ENCODE data around the gene HOXB5.

Gene HOXB5

DNA sequence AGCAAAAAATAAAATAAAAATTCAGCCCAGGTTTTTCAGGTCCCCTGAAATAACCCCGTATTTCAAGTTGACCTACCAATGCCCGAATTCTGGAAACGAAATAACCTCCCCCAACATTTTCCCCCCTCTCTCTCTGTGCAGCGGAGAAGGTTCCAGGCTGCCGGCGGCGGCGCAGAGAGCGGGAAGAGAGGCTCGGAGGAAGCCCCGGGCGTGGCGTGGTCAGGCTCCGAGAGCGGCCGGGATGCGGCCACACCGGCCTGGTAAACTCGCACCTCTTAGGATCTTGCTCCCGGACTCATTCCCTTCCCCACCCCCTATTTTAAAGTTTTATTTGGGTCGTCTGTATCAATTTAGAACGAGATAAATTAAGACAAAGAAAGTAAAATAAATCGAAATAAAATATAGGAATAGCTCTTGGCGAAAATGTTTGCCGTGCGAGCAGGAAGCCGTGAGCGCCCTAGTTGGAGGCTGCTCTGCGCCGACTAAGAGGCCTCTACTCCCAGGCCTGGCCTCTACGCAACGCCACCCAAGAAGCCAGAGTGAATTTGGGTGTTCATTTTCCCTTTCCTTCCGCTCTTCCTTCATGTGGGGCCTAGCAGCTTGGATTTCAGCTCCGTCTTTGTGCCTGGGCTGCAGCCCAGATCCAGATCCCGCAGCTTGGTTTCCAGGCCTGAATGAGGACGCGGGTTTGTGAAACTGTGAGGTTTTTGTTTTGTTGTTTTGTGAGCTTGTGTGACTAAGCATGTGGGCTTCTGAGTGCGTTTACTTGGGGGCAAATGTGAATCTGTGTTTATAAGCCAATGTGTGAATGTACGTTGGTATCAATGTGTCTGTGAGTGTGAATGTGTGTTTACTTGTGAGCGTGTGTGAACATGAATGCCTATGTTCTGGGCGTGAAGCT lies 12.7 kb upstream of the HOXB5 start:
- TF ChIP-seq SIN3A (IDR thresholded peaks at IDR 0.05; ENCODE audit: borderline replicate concordance, insufficient read depth, low read length) (no peak), FOXP2 (optimal IDR thresholded peaks at IDR 0.05; ENCODE audit: borderline replicate concordance, extremely low read depth, extremely low read length, insufficient read depth) (no peak), TAF1 (IDR thresholded peaks at IDR 0.05; ENCODE audit: borderline replicate concordance, insufficient read depth, low read length) (no peak), POLR2AphosphoS5 (IDR thresholded peaks at IDR 0.05; ENCODE audit: low read depth, low read length) (no peak)
- TF ChIP-seq, protein P1, sequence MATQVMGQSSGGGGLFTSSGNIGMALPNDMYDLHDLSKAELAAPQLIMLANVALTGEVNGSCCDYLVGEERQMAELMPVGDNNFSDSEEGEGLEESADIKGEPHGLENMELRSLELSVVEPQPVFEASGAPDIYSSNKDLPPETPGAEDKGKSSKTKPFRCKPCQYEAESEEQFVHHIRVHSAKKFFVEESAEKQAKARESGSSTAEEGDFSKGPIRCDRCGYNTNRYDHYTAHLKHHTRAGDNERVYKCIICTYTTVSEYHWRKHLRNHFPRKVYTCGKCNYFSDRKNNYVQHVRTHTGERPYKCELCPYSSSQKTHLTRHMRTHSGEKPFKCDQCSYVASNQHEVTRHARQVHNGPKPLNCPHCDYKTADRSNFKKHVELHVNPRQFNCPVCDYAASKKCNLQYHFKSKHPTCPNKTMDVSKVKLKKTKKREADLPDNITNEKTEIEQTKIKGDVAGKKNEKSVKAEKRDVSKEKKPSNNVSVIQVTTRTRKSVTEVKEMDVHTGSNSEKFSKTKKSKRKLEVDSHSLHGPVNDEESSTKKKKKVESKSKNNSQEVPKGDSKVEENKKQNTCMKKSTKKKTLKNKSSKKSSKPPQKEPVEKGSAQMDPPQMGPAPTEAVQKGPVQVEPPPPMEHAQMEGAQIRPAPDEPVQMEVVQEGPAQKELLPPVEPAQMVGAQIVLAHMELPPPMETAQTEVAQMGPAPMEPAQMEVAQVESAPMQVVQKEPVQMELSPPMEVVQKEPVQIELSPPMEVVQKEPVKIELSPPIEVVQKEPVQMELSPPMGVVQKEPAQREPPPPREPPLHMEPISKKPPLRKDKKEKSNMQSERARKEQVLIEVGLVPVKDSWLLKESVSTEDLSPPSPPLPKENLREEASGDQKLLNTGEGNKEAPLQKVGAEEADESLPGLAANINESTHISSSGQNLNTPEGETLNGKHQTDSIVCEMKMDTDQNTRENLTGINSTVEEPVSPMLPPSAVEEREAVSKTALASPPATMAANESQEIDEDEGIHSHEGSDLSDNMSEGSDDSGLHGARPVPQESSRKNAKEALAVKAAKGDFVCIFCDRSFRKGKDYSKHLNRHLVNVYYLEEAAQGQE (IDR thresholded peaks at IDR 0.05; ENCODE audit: insufficient read depth in 1 of 2, low read depth in 2 of 2, low read length in 2 of 2), result no peak

DNA sequence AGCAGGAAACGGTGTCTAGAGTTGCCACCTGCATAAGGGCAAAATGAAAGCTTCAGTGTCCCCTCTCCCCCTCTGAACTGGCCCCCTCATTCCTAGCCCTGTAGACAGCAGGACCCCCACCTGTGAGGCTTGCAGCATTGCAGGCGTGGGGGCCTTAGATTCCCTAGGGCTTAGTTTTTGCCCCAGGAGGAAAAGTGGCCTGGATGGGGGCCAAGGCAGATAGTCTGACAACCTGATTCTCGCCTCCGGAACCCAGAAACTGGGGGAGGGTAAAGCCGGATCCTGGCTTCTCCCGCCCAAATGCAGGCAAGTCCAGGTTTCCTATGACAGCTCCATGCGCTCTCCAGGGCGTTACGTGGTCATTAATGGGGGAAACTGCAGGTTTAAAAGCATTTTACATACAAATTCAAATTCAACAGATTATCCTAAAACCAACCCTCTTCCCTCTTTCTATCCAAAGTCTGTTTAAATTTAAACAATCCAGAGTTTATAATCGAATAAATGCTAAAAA lies 11.9 kb upstream of the HOXB5 start:
- TF ChIP-seq, protein P1 (IDR thresholded peaks at IDR 0.05; ENCODE audit: insufficient read depth in 1 of 2, low read depth in 2 of 2, low read length in 2 of 2), result no peak
- TF ChIP-seq POLR2AphosphoS5 (IDR thresholded peaks at IDR 0.05; ENCODE audit: low read depth, low read length) (no peak), SIN3A (IDR thresholded peaks at IDR 0.05; ENCODE audit: borderline replicate concordance, insufficient read depth, low read length) (no peak), FOXP2 (optimal IDR thresholded peaks at IDR 0.05; ENCODE audit: borderline replicate concordance, extremely low read depth, extremely low read length, insufficient read depth) (no peak), TAF1 (IDR thresholded peaks at IDR 0.05; ENCODE audit: borderline replicate concordance, insufficient read depth, low read length) (no peak)

DNA sequence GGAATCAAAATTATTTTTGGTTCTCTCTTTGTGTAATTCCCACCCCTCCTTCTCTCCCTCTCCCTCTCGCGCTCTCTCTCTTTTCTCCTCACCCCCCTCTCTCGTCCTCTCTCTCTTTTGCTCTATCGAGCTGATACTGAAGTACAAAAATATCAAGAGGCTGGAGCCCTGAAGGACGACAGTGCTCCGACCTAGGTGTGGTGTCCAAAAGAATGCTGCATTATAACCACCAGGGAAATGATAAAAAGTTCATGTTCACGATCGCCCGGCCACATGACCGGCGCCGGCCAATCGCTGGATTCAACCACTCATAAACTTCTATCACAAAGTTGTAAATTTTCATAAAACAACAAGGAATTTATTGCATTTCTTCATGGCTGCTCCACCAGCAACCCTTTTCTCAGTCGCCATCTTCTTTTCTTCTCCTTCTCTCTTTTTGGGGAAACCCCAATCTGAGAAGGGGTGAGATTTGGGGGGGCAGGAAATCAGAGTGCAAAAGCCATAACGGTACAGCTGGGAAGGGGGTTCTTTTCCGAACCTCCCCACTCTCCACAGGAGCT lies 11.3 kb upstream of the HOXB5 start, which contains the start of gene HOXB6:
Gene HOXB6, minus strand, starts transcription at position 217 of the 560 bp plus-strand sequence. CDS start 6,836 bp downstream, outside the sequence.
- TF ChIP-seq TAF1 (IDR thresholded peaks at IDR 0.05; ENCODE audit: borderline replicate concordance, insufficient read depth, low read length) (no peak), POLR2AphosphoS5 (IDR thresholded peaks at IDR 0.05; ENCODE audit: low read depth, low read length) (no peak), SIN3A (IDR thresholded peaks at IDR 0.05; ENCODE audit: borderline replicate concordance, insufficient read depth, low read length) (no peak), FOXP2 (optimal IDR thresholded peaks at IDR 0.05; ENCODE audit: borderline replicate concordance, extremely low read depth, extremely low read length, insufficient read depth) (no peak)
- TF ChIP-seq, protein P1 (IDR thresholded peaks at IDR 0.05; ENCODE audit: insufficient read depth in 1 of 2, low read depth in 2 of 2, low read length in 2 of 2), result no peak

DNA sequence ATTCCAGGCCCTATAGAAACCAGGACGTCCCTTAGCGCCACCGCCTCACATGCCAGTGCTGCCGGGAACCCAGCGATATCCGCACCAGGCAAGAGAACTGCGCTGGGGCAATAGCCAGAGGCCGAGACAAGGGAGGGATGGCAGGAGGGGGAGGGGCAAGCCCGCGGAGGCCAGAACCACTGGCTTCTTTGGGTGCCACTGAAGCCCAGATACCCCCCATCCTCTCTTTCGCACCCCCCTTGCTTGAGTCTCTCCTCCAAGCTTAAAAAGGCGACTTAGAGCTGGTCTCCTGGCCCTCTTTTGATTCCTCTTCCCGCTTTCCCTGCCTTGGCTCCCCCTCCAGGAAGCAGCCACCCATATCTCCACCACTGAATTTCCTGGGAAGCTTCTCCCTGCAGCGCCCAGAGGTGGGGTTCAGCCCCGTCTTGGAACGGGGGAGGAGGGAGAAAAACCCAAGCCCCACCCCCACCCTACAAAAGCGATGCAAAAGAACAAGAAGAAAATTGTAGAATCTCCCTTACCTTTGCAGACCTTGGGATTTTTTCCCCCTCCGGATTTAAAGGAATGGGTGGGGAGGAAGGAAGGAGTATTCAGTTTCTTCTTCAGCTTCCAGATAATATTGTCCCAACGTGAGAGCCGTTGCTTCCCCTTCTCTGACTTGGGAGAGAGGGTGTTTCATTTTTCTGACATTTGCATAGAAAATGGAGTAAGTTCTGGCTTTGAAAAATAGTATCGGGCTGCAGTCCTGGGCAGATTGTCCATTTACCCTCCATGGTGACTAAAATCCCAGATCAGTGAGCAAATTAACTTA lies 10.6 kb upstream of the HOXB5 start:
- TF ChIP-seq SIN3A (IDR thresholded peaks at IDR 0.05; ENCODE audit: borderline replicate concordance, insufficient read depth, low read length) (no peak), FOXP2 (optimal IDR thresholded peaks at IDR 0.05; ENCODE audit: borderline replicate concordance, extremely low read depth, extremely low read length, insufficient read depth) (no peak), TAF1 (IDR thresholded peaks at IDR 0.05; ENCODE audit: borderline replicate concordance, insufficient read depth, low read length) (no peak), POLR2AphosphoS5 (IDR thresholded peaks at IDR 0.05; ENCODE audit: low read depth, low read length) (no peak)
- TF ChIP-seq, protein P1 (IDR thresholded peaks at IDR 0.05; ENCODE audit: insufficient read depth in 1 of 2, low read depth in 2 of 2, low read length in 2 of 2), result no peak

Measured in PFSK-1 (cell line).